GM19438 (cell line): ENCODE results near the gene PHIP.
A peak's percentile ranks its signal among the peaks of the same experiment; 100 is the strongest.

Experiments
- ATAC-seq: cut with Tn5 transposase; IDR thresholded peaks from one replicate; pipeline ENCODE4 v1.9.1; 2021; ENCODE audit warnings: low read depth; ENCODE audit not compliant: unreplicated experiment

PHIP gene

GRCh38 chr6:79071547-79071946 is 6.5 kb downstream of the PHIP start:
- no peak for ATAC-seq

GRCh38 chr6:79070206-79070825 is 7.7 kb downstream of the PHIP start:
- ATAC-seq, result peak; percentile 69

GRCh38 chr6:79066828-79067227 is 11.2 kb downstream of the PHIP start:
- no peak for ATAC-seq

- no peak for ATAC-seq
These were observed 11.7 kb downstream of the PHIP start for GRCh38 chr6:79066330-79066729.

- ATAC-seq, result no peak
These were observed 12.8 kb downstream of the PHIP start for GRCh38 chr6:79065232-79065631.

GRCh38 chr6:79064635-79065034 is 13.4 kb downstream of the PHIP start:
- peak; percentile 48 for ATAC-seq

- no peak for ATAC-seq
These were observed 15.3 kb downstream of the PHIP start for GRCh38 chr6:79062708-79063107.

- no peak for ATAC-seq
These were observed 20.3 kb downstream of the PHIP start for GRCh38 chr6:79057746-79058145.

- ATAC-seq, result no peak
These were observed 21.8 kb downstream of the PHIP start for GRCh38 chr6:79056226-79056625.

- no peak for ATAC-seq
These were observed 29.4 kb downstream of the PHIP start for GRCh38 chr6:79048611-79049010.

GRCh38 chr6:79047072-79047471 is 31.0 kb downstream of the PHIP start:
- no peak for ATAC-seq

GRCh38 chr6:79045966-79046365 is 32.1 kb downstream of the PHIP start:
- ATAC-seq, result no peak

- no peak for ATAC-seq
These were observed 35.3 kb downstream of the PHIP start for GRCh38 chr6:79042799-79043126.

- peak; percentile 89 for ATAC-seq
These were observed 35.8 kb downstream of the PHIP start for GRCh38 chr6:79042088-79042798.

- no peak for ATAC-seq
These were observed 38.0 kb downstream of the PHIP start for GRCh38 chr6:79040083-79040482.

GRCh38 chr6:79038061-79038460 is 40.0 kb downstream of the PHIP start:
- ATAC-seq, result no peak

- no peak for ATAC-seq
These were observed 43.2 kb downstream of the PHIP start for GRCh38 chr6:79034865-79035264.

GRCh38 chr6:79033279-79033678 is 44.8 kb downstream of the PHIP start:
- no peak for ATAC-seq

- no peak for ATAC-seq
These were observed 46.0 kb downstream of the PHIP start for GRCh38 chr6:79031821-79032590.

GRCh38 chr6:79030511-79030910 is 47.5 kb downstream of the PHIP start:
- ATAC-seq, result no peak

- no peak for ATAC-seq
These were observed 48.0 kb downstream of the PHIP start for GRCh38 chr6:79030023-79030422.
